ENCODE data around the gene RBPJ.
A peak's percentile ranks its signal among the peaks of the same experiment; 100 is the strongest.

RBPJ gene

GRCh38 chr4:26424153-26424552, 103.3 kb downstream of the RBPJ start:
- FAIRE-seq = peak; percentile 81

GRCh38 chr4:26424838-26425237, 104.0 kb downstream of the RBPJ start:
- FAIRE-seq = peak; percentile 24

- FAIRE-seq = no peak
Observed at GRCh38 chr4:26425953-26426352, 105.1 kb downstream of the RBPJ start.

- FAIRE-seq = no peak
Observed at GRCh38 chr4:26426892-26427291, 106.1 kb downstream of the RBPJ start.

- peak; percentile 17 for FAIRE-seq
Observed at GRCh38 chr4:26429910-26430309, 109.1 kb downstream of the RBPJ start.

GRCh38 chr4:26431461-26432180, 110.8 kb downstream of the RBPJ start:
- FAIRE-seq = no peak

- FAIRE-seq = no peak
Observed at GRCh38 chr4:26432419-26432818, 111.6 kb downstream of the RBPJ start.

GRCh38 chr4:26433556-26433955, 112.7 kb downstream of the RBPJ start:
- no peak for FAIRE-seq

- no peak for FAIRE-seq
Observed at GRCh38 chr4:26434030-26434639, 113.3 kb downstream of the RBPJ start.

- FAIRE-seq = no peak
Observed at GRCh38 chr4:26441102-26441501, 120.3 kb downstream of the RBPJ start.

GRCh38 chr4:26441771-26442170, 121.0 kb downstream of the RBPJ start:
- no peak for FAIRE-seq

- no peak for FAIRE-seq
Observed at GRCh38 chr4:26447378-26447777, 126.6 kb downstream of the RBPJ start.

GRCh38 chr4:26450418-26450817, 129.6 kb downstream of the RBPJ start:
- no peak for FAIRE-seq

- no peak for FAIRE-seq
Observed at GRCh38 chr4:26451597-26451996, 130.8 kb downstream of the RBPJ start.

GRCh38 chr4:26452565-26453531, 132.0 kb downstream of the RBPJ start:
- FAIRE-seq = peak; percentile 47

- no peak for FAIRE-seq
Observed at GRCh38 chr4:26454961-26455360, 134.1 kb downstream of the RBPJ start.

- no peak for FAIRE-seq
Observed at GRCh38 chr4:26455571-26455970, 134.8 kb downstream of the RBPJ start.

GRCh38 chr4:26457412-26457811, 136.6 kb downstream of the RBPJ start:
- FAIRE-seq = no peak

- no peak for FAIRE-seq
Observed at GRCh38 chr4:26458157-26458561, 137.3 kb downstream of the RBPJ start.

GRCh38 chr4:26459054-26459755, 138.4 kb downstream of the RBPJ start:
- peak; percentile 97 for FAIRE-seq

- FAIRE-seq = no peak
Observed at GRCh38 chr4:26459756-26460530, 139.1 kb downstream of the RBPJ start.

- FAIRE-seq = no peak
Observed at GRCh38 chr4:26462874-26463273, 142.1 kb downstream of the RBPJ start.
